LoVo (cell line): ENCODE results near the gene AUTS2.

Source experiments
- DNase-seq: peaks from one replicate; pipeline ENCODE4 v3.0.0-alpha.2; 2016; ENCODE audit warnings: low spot score

AUTS2 gene

DNA sequence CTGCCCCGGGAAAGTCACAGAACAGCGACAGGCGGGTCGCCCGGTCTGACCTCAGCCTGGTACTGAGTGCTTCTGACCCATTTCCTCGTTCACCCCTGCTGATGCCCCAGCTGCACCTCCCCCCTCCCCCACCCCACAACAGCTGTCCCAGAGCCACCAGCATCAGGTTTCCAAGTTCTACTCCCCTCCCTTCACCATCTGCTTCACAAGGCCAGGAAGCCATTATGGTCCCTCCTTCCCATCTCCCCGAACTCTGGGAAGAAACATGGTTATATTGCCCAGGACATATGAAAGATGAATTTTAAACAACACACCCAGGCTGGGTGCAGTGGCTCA is 1231.8 kb downstream of the AUTS2 start:
- DNase-seq: no peak

DNA sequence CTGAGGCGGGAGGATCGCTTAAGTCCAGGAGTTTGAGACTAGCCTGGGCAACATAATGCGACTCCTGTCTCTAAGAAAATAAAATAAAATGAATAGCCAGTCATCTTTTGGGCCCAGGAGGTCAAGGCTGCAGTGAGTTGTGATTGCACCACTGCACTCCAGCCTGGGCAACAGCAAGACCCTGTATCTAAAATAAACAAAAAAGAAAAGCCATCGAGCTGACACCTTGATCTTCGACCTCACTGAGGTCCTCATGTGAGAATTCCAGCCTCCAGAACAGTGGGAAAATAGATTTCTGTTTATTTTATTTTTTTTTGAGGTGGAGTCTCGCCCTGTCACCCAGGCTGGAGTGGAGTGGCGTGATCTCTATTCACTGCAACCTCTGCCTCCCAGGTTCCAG is 1232.2 kb downstream of the AUTS2 start:
- no peak for DNase-seq

DNA sequence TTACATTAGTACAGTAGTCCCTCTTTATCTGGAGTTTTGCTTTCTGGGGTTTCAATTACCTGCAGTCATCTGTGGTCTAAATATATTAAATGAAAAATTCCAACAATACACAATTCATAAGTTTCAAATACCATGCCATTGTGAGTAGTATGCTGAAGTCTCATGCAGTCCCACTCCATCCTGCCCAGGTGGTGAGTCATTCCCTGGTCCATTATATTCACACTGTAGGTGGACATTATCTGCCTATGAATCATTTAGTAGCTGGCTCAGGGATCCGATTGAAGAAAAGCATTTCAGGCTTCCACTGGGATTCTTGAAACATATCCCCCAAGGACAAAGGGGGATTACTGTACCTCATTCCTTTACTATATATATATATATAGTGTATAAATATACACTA is 1235.5 kb downstream of the AUTS2 start:
- DNase-seq: peak; percentile 36

DNA sequence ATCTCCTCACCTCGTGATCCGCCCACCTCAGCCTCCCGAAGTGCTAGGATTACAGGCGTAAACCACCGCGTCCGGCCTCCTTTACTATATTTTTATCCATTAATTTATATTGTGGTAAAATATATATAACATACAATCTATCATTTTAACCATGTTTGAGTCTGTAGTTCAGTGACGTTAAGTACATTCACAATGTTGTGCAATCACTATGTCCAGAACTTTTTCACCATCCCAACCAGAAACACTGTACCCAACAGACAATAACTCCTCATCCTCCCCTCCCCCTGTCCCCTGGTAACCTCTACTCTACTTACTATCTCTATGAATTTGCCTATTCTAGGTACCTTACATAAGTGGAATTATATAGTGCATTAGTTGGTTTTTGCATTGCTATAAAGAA is 1236.1 kb downstream of the AUTS2 start:
- DNase-seq: no peak

DNA sequence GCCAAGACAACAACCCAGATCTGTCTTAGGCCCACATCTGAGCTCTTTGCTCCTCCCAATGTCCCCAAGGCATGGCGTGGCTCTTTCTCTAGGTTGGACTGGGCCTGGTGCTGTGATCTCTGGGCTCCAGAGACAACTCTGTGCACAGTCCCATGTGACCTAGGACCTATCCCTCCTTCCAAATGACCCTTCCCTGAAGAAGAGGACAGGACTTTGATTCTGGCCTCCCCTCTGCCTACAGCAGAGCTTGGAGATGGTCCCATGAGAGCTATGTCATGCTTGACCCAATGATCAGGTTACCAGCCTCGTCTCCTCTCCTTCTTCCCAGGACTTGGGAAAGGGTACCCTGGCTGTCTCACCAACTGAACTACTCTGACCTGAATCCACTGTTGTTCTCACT is 1237.4 kb downstream of the AUTS2 start:
- no peak for DNase-seq

GRCh38 chr7:70836279-70836678 is 1238.0 kb downstream of the AUTS2 start:
- no peak for DNase-seq

GRCh38 chr7:70836946-70837345 is 1238.7 kb downstream of the AUTS2 start:
- no peak for DNase-seq

GRCh38 chr7:70837589-70837988 is 1239.3 kb downstream of the AUTS2 start:
- DNase-seq: no peak

DNA sequence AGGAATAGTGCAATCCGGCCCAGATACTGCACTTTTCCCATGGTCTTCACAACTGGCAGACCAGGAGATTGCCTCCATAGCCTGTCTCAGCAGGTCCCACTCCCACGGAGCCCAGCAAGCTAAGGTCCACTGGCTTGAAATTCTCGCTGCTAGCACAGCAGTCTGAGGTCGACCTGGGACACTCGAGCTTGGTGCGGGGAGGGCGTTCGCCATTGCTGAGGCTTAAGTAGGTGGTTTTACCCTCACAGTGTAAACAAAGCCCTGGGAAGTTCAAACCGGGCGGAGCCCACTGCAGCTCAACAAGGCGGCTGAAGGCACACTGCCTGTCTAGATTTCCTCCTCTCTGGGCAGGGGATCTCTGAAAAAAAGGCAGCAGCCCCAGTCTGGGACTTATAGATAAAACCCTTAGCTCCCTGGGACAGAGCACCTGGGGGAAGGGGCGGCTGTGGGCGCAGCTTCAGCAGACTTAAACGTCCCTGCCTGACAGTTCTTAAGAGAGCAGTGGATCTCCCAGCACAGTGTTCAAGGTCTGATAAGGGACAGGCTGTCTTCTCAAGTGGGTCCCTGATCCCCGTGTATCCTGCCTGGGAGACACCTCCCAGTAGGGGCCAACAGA is 1240.1 kb downstream of the AUTS2 start:
- DNase-seq: no peak
